ENCODE data around the gene VSIG8. TPM values are rescaled to one million over a fixed set of nuclear protein-coding genes. Genes with fewer than 3 reads are reported as not detected.
A peak's percentile ranks its signal among the peaks of the same experiment; 100 is the strongest.

Gene VSIG8
- total and polyA plus RNA-seq, 2 of the 4 experiments (the other 2 are of a cell fraction), result not detected

GRCh38 chr1:159829273-159829634 is 33.2 kb downstream of the VSIG8 start:
- Histone ChIP-seq H3K4me1 (ENCODE audit: control insufficient read depth, insufficient read depth, low read length) (peaks cover 2% of the 10 kb centered on the region), H4K20me1 (ENCODE audit: insufficient read depth, low read length) (no peaks in the 10 kb centered on the region), H3K9me1 (ENCODE audit: insufficient read depth, low read length) (0 out of 2 replicates have a peak, but pooled peaks cover 3% of the 10 kb centered on the region), H3K4ac (ENCODE audit: low read depth, low read length) (no peak overlapping the region), H2AK5ac (ENCODE audit: low read depth, low read length) (no peak overlapping the region), H3K4me2 (ENCODE audit: low read depth, low read length) (no peak overlapping the region), H3K23ac (ENCODE audit: low read depth, low read length) (no peak overlapping the region), H4K5ac (ENCODE audit: low read depth, low read length) (no peak overlapping the region), H3K79me1 (ENCODE audit: low read depth in 1 of 2, low read length in 2 of 2) (no peaks in the 10 kb centered on the region), H2AFZ (replicated peaks; ENCODE audit: low read length, poor library complexity) (no peak overlapping the region), H3K4me3 (ENCODE audit: insufficient read depth, low read depth, low read length) (no peak overlapping the region), H3K9ac (ENCODE audit: low read depth, low read length) (no peak overlapping the region), H3K36me3 (ENCODE audit: control insufficient read depth, insufficient read depth, low read length) (no peaks in the 10 kb centered on the region), H4K8ac (ENCODE audit: low read depth in 2 of 2, low read length in 2 of 2) (no peak overlapping the region), H2AK9ac (replicated peaks; ENCODE audit: low read depth, low read length, poor library complexity) (no peak overlapping the region), H2BK120ac (ENCODE audit: low read depth, low read length) (no peak overlapping the region), H3K14ac (replicated peaks; ENCODE audit: low read depth, low read length) (no peak overlapping the region), H3K56ac (ENCODE audit: extremely low read depth, insufficient read depth, low read length) (no peak overlapping the region), H3K18ac (ENCODE audit: low read depth, low read length) (no peak overlapping the region), H3K27ac (ENCODE audit: insufficient read depth, low read length) (no peak overlapping the region), H3K27me3 (ENCODE audit: control insufficient read depth, insufficient read depth, low read length) (no peaks in the 10 kb centered on the region; the same call in 1 of the 2 replicates), H2BK5ac (ENCODE audit: low read depth, low read length, poor library complexity, severe bottlenecking) (no peak overlapping the region), H3K9me3 (ENCODE audit: control insufficient read depth, insufficient read depth, low read length) (no peaks in the 10 kb centered on the region), H2BK20ac (ENCODE audit: low read depth, low read length) (no peak overlapping the region), H2BK15ac (ENCODE audit: low read depth, low read length) (no peak overlapping the region), H4K91ac (ENCODE audit: insufficient read depth, low read depth, low read length) (no peak overlapping the region)
- dilution Hi-C loops (cut with HindIII; ENCODE audit: low sequenced_read_pairs, unreplicated experiment) (no loop called here), in situ Hi-C loops (cut with MboI; ENCODE audit: low sequenced_read_pairs) (no loop called here), intact Hi-C loops (cut with micrococcal nuclease) (no loop called here)
- ChIA-PET POLR2A (ENCODE audit: unreplicated experiment) (no interaction called here), CTCF (no interaction called here)
- ATAC-seq (ENCODE audit: low read depth) (0 out of 2 replicates have a peak, but pooled peaks have one; percentile 30), DNase-seq (no peak)
- TF ChIP-seq CEBPB (IDR thresholded peaks at IDR 0.05; ENCODE audit: low read depth, low read length), result no peak
- TF ChIP-seq SMC3 (IDR thresholded peaks at IDR 0.05; ENCODE audit: low read depth, low read length), result no peak
- TF ChIP-seq MAZ (IDR thresholded peaks at IDR 0.05; ENCODE audit: borderline replicate concordance, low read depth, low read length), result no peak
- TF ChIP-seq MAFK (IDR thresholded peaks at IDR 0.05; ENCODE audit: low read depth, low read length), result no peak
- no peak for TF ChIP-seq RAD21 (IDR thresholded peaks at IDR 0.05; ENCODE audit: low read length)
- TF ChIP-seq BHLHE40 (IDR thresholded peaks at IDR 0.05; ENCODE audit: low read depth, low read length), result no peak
- no peak for TF ChIP-seq RCOR1 (IDR thresholded peaks at IDR 0.05; ENCODE audit: insufficient replicate concordance, low read length)
- TF ChIP-seq CTCF (conservative IDR thresholded peaks at IDR 0.05; ENCODE audit: low read depth, low read length), result no peak
- BruUV-seq (replicated peaks), result no TSS peak
- 40% methylated on average over 1 of the region's 3 CpGs; no CpG with 5 or more reads in 1 of the 2 experiments for WGBS, 2 experiments (ENCODE audit: extremely low coverage in 2 of 2, insufficient read length in 1 of 2)

Measured in IMR-90 (cell line).